GM21526 (cell line): ENCODE data around the gene RIOX2.
"Not testable (repeated sequence)": the region's sequence is repeated elsewhere in the genome, so short reads cannot be mapped to it uniquely, and the experiment has no call there.

Experiments used
- ATAC-seq: cut with Tn5 transposase; IDR thresholded peaks from one replicate; pipeline ENCODE4 v1.9.1; 2021; ENCODE audit warnings: moderate library complexity; ENCODE audit not compliant: unreplicated experiment, low FRiP score

Gene RIOX2

DNA sequence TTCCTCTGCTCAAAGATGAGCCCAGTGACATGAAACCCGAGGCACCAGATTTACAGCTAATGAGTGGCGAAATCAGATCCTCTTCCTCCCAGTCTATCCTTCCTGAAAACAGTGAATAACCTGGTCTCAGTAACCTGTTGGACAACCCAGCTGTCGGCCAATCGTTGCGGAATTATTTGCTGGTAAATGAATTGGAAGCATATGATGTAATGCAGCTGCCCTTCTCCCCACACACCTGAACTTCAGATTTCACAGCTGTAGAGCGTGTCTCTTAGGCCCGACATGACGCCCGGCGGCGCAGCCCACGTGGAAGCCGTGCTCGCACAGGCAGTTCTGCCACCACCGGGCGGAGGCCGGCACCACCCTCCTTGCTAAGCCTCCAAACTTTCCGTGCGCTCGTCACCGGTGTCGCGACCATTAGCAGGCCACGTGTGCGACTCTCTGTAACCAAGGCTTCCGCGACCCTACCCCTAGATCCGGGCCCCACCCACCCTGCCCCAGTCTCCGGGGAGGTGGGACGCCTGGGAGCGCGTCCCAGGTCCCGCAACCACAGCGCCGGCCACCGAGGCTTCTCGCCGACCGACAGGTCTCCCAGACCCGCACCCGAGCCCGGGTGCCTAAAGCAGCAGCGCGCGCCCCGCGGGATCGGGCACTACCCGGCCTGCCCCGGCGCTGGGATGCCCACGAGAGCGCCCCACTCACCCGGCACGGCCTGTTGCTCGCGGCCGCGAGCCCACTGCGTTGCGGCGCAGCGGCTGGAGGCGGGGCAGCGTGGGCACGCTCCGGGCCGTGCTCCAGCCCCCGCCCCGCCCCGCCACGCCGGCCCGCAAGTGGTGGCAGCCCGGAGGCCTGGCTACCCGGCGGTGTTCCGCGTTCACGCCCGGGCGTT, at the start of gene RIOX2:
RIOX2 (minus strand) TSS at position 753 of the 889 bp plus-strand sequence. CDS start 4,838 bp downstream, outside the sequence.
- peak; percentile 87 for ATAC-seq

DNA sequence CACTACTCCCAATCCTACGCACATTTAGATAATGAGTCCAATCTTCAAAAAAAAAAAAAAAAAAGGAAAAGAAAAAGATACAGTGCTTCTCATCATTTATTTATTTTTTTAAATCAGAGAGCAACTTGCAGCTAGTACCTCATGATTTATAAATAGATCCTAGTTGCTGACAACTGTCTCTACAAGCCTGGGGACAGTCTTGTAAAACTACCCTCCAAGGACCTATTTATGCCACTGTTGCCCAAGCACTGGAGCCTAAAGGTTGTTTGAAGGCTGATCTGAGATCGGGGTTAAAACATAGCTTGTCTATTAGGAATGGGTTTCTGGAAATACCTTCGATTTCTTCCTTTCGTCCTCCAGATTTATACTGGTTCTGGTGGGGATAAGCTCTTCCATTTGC, 48.2 kb upstream of the RIOX2 start:
- no peak for ATAC-seq

- ATAC-seq, result no peak
Observed at GRCh38 chr3:98018301-98018700, 46.1 kb upstream of the RIOX2 start.

GRCh38 chr3:98014268-98014585, 42.0 kb upstream of the RIOX2 start:
- ATAC-seq, result no peak

- ATAC-seq, result no peak
Observed at GRCh38 chr3:98013411-98014267, 41.4 kb upstream of the RIOX2 start.

- ATAC-seq, result no peak
Observed at GRCh38 chr3:98012979-98013378, 40.7 kb upstream of the RIOX2 start.

- not testable (repeated sequence) for ATAC-seq
Observed at GRCh38 chr3:98010883-98011449, 38.7 kb upstream of the RIOX2 start.

DNA sequence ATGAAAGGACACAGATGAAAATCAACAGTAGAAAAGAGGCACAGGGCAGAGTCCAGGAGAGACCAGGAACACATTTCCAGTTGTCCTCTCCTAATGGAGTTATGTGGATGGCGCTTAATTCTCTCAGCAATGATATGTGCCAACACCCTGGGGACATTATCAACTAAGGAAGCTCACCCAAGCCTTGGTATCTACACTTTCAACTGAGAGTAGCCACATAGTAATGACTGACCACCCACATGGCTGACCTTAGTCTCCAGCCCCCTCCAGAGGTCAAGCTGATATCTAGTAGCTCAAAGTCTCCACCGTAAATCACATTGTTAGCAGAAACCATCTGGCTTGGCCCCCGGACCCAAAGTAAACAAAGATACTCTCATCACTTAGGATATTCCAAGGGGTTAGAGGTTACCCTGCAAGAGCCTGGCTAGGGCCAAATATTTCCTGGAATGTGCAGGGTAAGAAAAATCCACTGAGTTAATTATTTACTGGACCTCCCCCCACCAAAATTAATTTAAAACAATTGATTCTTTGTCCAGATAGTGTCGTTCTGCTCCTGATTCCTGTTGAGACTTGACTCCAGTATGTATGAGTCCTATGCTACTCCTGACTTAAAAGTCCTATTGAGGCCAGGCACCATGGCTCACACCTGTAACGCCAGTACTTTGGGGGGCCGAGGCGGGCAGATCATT, 38.1 kb upstream of the RIOX2 start:
- no peak for ATAC-seq

- peak; percentile 56 for ATAC-seq
Observed at GRCh38 chr3:98008855-98009254, 36.6 kb upstream of the RIOX2 start.

DNA sequence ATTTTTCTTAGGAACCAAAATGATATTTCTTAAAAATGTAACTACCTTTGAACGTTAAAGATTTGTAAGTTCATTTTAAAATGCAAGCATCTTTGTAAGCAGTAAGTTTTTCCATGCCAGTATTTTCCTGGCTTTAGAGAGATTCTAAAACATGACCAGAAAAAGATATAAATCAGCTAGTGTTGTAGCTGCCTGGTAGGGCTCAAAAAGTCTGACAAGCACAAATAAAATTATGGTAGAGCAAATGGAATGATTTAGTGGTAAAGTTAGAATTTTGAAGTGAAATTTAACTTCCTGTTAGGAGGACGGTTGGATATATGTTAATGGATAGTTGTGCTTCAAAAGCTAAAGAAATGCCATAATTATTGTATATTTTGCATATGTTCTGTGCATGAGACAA, 33.2 kb upstream of the RIOX2 start:
- no peak for ATAC-seq

- ATAC-seq, result no peak
Observed at GRCh38 chr3:98004721-98005120, 32.5 kb upstream of the RIOX2 start.

- peak; percentile 67 for ATAC-seq
Observed at GRCh38 chr3:98003306-98003969, 31.2 kb upstream of the RIOX2 start.

DNA sequence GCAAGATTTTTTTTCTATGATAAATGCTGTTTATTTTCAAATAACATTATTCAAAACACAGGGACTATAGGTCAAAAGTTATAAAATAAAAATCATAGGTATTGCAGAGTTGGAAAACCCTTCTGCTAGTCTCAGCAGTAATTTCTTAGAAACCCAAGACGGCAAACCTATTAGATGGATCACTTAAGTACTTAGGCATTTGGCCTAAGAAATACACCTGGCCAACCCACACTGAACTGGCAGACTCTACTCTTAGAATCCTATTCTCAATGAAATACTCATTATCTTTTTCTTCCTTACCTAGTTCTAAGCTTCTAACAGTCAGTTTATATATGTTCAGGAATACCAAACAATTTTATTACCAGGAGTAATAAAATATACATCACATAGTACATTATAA, 30.5 kb upstream of the RIOX2 start:
- no peak for ATAC-seq

DNA sequence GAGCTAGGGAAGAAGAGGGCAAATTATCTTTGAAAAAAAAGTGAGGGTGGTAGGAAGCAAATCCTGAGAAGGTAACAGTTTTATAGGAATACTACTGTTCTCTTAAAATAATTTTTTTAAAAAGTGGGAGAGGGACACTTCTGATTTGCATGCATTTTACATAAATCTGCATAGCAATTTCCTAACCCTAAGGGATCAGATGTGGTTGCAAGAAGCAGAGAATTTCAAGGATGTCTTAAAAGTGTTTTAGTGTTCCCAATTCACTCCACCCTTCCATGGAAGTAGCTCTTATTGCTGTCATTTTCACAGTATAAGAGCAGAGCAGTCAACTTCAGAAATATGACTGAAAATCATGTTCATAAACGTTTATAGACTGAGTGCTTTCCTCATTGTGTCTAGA, 27.8 kb upstream of the RIOX2 start:
- no peak for ATAC-seq

- ATAC-seq, result no peak
Observed at GRCh38 chr3:97999103-97999502, 26.9 kb upstream of the RIOX2 start.

- peak; percentile 63 for ATAC-seq
Observed at GRCh38 chr3:97996988-97997387, 24.8 kb upstream of the RIOX2 start.

GRCh38 chr3:97994328-97994945, 22.2 kb upstream of the RIOX2 start:
- no peak for ATAC-seq

DNA sequence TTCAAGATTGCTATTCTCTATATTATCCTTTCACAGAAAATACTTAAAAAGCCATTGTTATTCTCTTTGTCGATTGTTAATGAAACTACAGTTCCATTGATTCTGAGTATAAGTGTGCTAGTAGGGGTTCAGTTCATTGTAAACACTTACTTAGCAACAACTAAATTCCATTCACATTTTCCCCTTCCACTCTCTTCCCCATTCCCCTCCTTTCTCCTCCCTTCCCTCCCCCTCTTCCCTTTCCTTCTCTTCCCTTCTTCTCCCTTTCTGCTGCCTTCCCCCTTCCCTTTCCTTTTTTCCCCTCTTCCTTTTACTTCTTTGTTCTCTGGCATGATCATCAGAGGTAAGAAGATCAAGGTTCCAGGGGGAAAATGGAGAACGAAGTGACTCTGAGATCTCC, 21.3 kb upstream of the RIOX2 start:
- ATAC-seq, result no peak

DNA sequence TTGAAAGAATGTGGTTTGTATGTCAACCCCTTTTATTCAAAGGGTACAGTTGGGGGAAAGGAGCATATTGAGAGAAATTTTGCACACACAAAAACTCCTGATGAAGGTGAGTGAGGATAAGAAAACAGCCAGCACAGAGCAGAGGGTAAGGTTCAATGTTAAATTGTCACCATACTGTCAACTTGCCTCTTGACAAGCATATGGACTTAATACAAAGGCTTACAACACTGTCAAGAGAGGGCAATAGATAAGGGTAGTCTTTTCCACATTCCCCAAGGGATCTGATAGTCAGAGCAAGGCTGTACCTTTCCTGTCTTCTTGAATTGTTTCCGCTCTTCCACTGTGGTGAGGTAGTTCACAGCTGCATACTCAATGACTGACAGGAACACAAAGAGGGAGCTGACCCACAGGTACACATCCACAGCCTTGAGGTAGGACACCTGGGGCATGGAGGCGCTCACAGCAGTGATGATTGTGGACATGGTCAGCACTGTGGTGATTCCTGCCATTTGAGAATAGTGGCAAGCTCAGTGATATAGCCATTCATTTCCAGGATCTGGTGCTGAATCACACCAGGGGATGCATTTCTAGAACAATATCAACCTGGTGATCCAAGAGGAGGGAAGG, 20.4 kb upstream of the RIOX2 start:
- ATAC-seq, result no peak
